Forelimb muscle (tissue), 1 donor: Measurements from ENCODE around the gene CHMP2A. TPM values are rescaled to one million over a fixed set of nuclear protein-coding genes. Genes with fewer than 3 reads are reported as not detected.
"Not testable (repeated sequence)": the region's sequence is repeated elsewhere in the genome, so short reads cannot be mapped to it uniquely, and the experiment has no call there.

Experiments used
- DNase-seq: peaks from one replicate; pipeline ENCODE4 v3.0.0-alpha.2; 2013; ENCODE audit warnings: low read depth
- polyA plus RNA-seq: library from polyadenylated mRNA; unstranded; fragments of 120-200 nt; gene quantifications from one replicate; pipeline ENCODE4 v1.2.1, GENCODE V29; 2013; ENCODE audit not compliant: insufficient read length

CHMP2A gene
- polyA plus RNA-seq: 76.0 TPM

- DNase-seq: peak; percentile 82
Measured at GRCh38 chr19:58554494-58555368, at the start of gene CHMP2A. Gene CHMP2A (minus strand): TSS chr19:58555105. CDS start chr19:58554212, 893 bp downstream.

GRCh38 chr19:58586133-58586765 lies 31.3 kb upstream of the CHMP2A start:
- no peak for DNase-seq

DNA sequence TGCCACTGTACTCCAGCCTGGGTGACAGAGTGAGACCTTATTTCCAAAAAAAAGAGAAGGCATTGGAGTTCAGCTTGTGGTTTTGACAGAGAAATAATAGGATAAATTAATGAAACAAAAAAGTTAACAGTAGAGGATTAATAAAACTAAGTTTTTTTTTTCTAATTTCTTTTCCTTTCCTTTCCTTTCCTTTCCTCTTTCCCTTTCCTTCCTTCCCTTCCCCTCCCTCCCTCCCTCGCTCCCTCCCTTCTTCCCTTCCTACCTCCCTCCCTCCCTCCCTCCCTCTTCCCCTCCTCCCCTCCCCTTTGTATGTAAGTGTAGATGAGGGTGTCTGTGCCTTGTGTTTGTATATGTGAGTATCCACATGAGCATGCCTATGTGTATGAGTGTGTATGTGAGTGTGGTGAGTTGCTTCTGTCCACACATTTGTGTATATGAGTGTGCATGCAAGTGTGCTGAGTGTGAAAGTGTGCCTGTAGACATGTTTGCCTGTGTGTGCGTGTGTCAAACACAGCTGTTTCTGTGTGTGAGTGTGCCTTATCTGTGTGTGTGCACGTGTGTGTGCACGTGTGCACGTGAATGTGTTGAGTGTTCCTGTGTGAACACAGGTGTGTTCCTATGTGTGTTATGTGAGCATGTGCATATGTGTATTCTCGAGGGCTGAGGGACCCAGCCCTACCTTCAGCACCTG lies 30.7 kb upstream of the CHMP2A start:
- DNase-seq: no peak

- DNase-seq: no peak
Measured at GRCh38 chr19:58584498-58585441, 29.9 kb upstream of the CHMP2A start.

DNA sequence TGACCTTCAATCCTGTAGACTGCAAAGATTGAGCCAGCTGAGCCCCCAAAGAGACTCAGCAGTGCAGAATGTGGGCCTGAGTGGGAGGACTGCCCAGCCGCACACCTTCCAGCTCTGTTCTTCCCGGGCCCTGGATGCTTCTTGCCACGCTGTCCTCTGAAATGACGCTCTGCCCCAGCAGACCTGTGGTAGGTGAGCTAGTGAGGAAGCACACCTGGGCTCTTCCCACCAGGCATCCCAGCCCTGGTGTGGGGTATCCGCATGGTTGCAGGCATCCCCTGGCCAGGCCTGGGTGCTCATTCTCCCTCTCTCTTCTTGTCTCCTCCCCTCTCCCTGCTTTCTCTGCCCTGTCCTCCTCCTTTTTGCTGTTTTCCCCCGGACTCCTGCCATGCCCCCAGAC lies 28.1 kb upstream of the CHMP2A start:
- DNase-seq: no peak

GRCh38 chr19:58581227-58582141 lies 26.6 kb upstream of the CHMP2A start:
- peak; percentile 60 for DNase-seq

DNA sequence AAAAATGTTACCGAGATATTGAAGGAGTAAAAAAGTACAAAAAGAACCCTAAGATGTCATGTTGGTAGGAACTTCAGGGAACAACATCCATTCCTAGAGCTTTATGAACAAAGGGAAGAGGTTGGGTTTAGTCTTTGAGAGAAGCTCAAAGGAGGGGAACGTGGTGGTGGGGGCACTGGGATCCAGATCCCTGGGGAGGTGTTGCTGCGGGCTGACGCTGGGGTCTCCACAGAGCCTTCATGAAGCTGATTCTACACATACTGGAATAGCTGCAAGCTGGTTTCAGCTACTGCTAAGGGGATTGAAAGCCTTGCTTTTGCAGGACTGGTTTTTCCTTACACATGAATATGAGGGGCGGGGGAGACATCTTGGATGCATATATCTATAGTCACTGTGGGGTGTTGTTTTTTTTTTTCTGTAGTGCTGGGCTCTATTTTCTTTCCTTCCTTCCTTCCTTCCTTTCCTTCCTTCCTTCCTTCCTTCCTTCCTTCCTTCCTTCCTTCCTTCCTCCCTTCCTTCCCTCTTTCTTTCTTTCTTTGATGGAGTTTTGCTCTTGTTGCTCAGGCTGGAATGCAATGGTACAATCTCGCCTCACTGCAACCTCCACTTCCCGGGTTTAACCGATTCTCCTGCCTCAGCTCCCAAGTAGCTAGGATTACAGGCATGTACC lies 24.7 kb upstream of the CHMP2A start:
- DNase-seq: no peak

GRCh38 chr19:58578012-58578925 lies 23.4 kb upstream of the CHMP2A start:
- DNase-seq: no peak

DNA sequence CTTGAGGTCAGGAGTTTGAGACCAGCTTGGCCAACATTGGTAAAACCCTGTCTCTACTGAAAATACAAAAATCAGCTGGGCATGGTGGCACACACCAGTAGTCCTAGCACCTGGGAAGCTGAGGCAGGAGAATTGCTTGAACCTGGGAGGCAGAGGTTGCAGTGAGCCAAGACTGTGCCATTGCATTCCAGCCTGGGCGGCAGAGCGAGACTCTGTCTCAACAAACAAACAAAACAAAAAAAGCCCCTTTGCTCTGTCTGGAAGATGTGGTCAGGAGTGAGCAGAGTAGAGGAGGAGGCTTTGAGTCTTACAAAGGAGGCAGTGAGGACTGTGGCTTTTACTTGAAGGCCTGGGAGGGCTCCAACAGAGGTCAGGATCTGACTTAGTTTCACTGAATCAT lies 22.7 kb upstream of the CHMP2A start:
- not testable (repeated sequence) for DNase-seq

GRCh38 chr19:58575183-58576041 lies 20.5 kb upstream of the CHMP2A start:
- DNase-seq: peak; percentile 80

- no peak for DNase-seq
Measured at GRCh38 chr19:58573658-58574164, 18.8 kb upstream of the CHMP2A start.

DNA sequence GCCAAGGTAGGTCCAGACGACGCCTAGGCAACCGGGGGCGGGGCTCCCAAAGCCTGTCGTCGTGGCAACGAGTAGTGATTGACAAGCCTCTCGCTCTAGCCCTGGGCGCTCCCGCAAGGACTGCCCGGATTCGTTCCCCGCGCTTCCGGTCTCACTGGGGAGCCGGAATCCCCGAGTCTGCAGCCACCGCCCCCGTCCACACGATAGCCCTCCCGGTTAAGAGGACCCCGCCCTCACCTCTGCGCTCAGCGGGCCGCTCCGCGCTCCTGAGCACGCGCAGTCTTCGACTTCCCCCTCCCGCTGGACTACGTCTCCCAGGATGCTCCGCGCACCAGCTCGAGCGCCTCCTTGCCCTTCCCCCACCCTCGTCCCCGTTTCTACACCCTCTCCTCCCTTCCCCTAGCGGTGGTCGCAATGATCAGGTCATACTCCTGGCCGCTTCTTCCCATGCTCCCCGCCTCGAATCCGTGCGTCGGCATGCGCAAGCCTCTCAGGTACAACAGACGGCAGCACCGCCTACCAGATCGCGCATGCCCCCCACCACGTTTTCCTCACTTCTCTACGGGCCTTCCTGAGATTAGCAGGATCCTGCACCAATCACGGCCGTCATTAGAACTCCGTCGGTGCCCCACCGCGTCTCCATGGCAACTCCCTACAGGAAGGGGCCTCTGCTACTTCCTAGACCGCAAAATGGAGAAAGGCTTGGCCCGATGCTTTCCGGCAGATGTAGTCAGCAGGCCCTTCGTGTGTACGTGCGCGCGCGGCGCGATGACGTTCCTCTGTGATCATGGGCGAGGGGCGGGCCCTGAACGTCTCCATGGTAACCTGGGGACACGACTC lies 18.1 kb upstream of the CHMP2A start, which contains the start of gene MZF1:
TSS of gene MZF1 (minus strand) at position 518 of the 840 bp plus-strand sequence. CDS start 1,946 bp downstream, outside the sequence.
- DNase-seq: peak; percentile 99

- no peak for DNase-seq
Measured at GRCh38 chr19:58572026-58572817, 17.3 kb upstream of the CHMP2A start.

DNA sequence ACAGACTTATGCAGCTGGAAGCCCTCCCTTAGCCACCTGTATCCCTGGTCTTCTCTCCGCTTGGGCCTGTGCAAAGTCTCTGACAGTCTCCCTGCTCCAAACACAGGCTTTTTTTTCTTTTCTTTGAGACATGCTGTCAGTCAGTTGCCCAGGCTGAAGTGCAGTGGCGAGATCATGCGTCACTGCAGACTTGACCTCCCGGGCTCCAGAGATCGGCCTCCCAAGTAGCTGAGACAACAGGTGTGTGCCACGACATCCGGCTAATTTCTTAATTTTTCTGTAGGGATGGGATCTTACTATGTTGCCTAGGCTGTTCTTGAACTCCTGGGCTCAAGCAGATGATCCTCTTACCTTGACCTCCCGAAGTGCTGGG lies 16.7 kb upstream of the CHMP2A start:
- DNase-seq: no peak

DNA sequence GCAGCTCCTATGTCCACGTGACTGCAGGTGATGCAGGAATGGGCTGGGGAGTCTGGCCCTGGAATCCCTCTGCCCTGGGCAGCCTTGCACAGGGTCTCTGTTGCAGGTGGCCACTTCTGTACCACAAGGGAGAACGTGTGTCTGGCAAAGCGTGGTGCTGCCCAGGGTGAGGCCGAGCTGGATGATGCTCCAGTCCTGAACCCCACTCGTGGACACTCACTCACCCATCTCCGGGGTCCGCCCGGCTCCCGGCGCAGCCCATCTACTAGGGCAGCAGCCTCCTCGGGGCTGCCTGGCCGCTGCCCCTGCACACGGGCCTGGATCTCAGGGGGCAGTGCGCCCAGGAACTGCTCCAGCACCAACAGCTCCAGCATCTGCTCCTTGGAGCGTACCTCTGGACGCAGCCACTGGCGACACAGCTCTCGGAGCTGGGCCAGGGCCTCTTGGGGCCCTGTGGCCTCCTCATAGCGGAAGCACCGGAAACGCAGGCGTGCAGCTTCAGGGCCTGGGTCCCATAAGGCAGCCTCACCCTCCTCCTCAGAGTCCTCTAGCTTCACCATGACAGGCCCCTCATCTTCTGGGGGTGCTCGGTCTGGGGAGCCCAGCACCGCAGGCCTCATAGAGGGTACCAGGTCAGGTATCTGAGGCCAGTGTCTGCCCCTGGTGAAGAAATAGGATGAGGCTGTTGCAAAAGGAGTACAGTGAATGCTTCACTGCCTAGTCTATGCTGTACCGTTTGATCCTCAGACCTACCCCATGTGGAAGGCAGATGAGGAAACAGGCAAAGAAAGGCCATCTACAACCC lies 16.1 kb upstream of the CHMP2A start:
- no peak for DNase-seq
